ENCODE results near the gene ZNF282. TPM values are rescaled to one million over a fixed set of nuclear protein-coding genes. Genes with fewer than 3 reads are reported as not detected.

The ZNF282 gene
- total and polyA plus RNA-seq, 5 donors from 2014 or later: 0.83 to 18.6 (median 1.4) TPM

DNA sequence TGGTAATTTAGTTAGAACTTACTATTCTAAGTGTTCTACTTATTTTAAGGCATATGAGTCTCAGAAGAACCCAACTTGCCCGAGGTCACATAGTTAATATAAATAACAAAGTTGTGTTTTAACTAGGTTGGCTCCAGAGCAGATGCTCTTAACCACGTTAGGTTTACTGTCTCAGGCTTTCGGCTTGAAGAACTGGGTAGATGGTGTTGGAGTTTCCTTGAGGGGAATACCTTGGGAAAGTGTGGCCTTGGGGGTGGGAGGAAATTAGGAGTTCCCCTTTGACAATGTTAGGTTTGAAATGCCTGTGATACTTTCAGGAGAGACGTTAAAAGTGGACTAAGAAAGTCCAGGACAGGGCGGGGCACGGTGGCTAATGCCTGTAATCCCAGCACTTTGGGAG is 38.4 kb upstream of the ZNF282 start:
- Histone ChIP-seq H3K9me3 (ENCODE audit: control insufficient read depth in 2 of 2, low read length in 2 of 2) (no peaks in the 10 kb centered on the region), H3K27me3 (ENCODE audit: control insufficient read depth, insufficient read depth, low read length) (no peaks in the 10 kb centered on the region), H3K36me3 (ENCODE audit: control insufficient read depth, insufficient read depth, low read length) (peaks cover 39% of the 10 kb centered on the region), H3K4me1 (ENCODE audit: control insufficient read depth, insufficient read depth, low read length, poor library complexity, severe bottlenecking) (no peaks in the 10 kb centered on the region), H3K4me3 (ENCODE audit: low read depth, low read length) (no peak overlapping the region), H3K27ac (ENCODE audit: insufficient read depth, low read length, poor library complexity, severe bottlenecking) (no peak overlapping the region)
- no peak overlapping the region for H3K4me3 Mint-ChIP-seq
- no peaks in the 10 kb centered on the region for H3K27me3 Mint-ChIP-seq
- DNase-seq (no peak), ATAC-seq (ENCODE audit: low read depth in 2 of 2) (no peak)
- peaks cover 4 to 25% (median 15%) of the 10 kb centered on the region in 4 donors for H3K4me1 Mint-ChIP-seq
- H3K36me3 Mint-ChIP-seq: peaks cover 36% of the 10 kb centered on the region
- no peaks in the 10 kb centered on the region for H3K9me3 Mint-ChIP-seq
- H3K27ac Mint-ChIP-seq: peak overlapping the region in 2 of 3 donors; percentile 42 to 43

DNA sequence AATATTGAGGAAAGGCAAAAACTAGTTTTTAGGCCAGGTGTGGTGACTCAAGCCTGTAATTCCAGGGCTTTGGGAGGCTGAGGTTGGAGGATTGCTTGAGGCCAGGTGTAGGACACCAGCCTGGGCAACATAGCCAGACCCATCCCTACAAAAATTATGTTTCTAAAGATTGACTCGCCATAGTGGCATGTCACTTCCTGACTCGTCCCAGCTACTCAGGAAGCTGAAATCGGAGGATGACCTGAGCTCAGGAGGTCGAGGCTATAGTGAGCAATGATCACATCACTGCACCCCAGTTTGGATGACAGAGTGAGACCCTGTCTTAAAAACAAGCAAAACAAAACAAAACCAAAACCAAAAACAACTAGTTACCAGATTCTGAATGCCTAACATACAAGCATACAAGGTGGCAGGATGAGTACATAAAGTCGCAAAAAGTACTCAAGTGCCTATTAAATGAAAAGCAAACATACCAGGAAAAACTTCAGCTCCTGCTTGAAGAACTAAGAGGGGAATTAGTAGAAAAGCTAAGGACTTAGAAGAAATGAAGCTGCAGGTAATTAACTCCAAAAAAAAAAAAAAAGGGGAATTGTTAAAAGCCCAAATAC is 34.0 kb upstream of the ZNF282 start:
- Mint-ChIP-seq H3K9me3 (no peaks in the 10 kb centered on the region), H3K4me1 (peaks cover 0 to 11% (median 5%) of the 10 kb centered on the region in 4 donors), H3K27me3 (no peaks in the 10 kb centered on the region), H3K4me3 (no peak overlapping the region), H3K36me3 (peaks cover 29% of the 10 kb centered on the region), H3K27ac (peak overlapping the region in 2 of 3 donors; percentile 44 to 82)
- ATAC-seq (ENCODE audit: low read depth in 2 of 2) (no peak), DNase-seq (no peak)
- Histone ChIP-seq H3K36me3 (ENCODE audit: control insufficient read depth, insufficient read depth, low read length) (peaks cover 37% of the 10 kb centered on the region), H3K4me3 (ENCODE audit: low read depth, low read length) (no peak overlapping the region), H3K27me3 (ENCODE audit: control insufficient read depth, insufficient read depth, low read length) (no peaks in the 10 kb centered on the region), H3K4me1 (ENCODE audit: control insufficient read depth, insufficient read depth, low read length, poor library complexity, severe bottlenecking) (no peaks in the 10 kb centered on the region), H3K27ac (ENCODE audit: insufficient read depth, low read length, poor library complexity, severe bottlenecking) (no peak overlapping the region), H3K9me3 (ENCODE audit: control insufficient read depth in 2 of 2, low read length in 2 of 2) (no peaks in the 10 kb centered on the region)

DNA sequence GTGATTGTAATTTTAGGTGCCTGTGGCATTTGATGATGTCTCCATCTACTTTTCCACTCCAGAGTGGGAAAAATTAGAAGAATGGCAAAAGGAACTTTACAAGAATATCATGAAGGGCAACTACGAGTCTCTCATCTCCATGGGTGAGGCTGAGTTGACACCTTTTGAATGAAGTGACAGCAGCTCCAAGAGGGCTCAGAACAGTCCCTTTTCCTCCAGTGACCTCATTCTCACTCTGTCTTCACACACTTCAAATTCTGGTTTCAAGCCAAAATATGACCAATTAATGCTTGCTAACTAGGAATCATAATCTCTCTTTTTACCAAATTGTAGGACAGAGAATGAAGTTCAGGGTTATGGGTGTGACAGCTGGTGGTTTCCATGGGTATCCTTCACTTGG is 29.2 kb upstream of the ZNF282 start:
- DNase-seq (no peak), ATAC-seq (ENCODE audit: low read depth in 2 of 2) (no peak)
- Mint-ChIP-seq H3K4me3 (no peak overlapping the region), H3K27ac (peak overlapping the region in 2 of 3 donors; percentile 49 to 52), H3K27me3 (no peaks in the 10 kb centered on the region), H3K36me3 (peaks cover 30% of the 10 kb centered on the region), H3K9me3 (no peaks in the 10 kb centered on the region), H3K4me1 (peaks cover 0 to 2% (median 0%) of the 10 kb centered on the region in 4 donors)
- no peaks in the 10 kb centered on the region for H3K9me3 ChIP-seq (ENCODE audit: control insufficient read depth in 2 of 2, low read length in 2 of 2)
- no peak overlapping the region for H3K4me3 ChIP-seq (ENCODE audit: low read depth, low read length)
- peaks cover 50% of the 10 kb centered on the region for H3K36me3 ChIP-seq (ENCODE audit: control insufficient read depth, insufficient read depth, low read length)
- no peaks in the 10 kb centered on the region for H3K4me1 ChIP-seq (ENCODE audit: control insufficient read depth, insufficient read depth, low read length, poor library complexity, severe bottlenecking)
- H3K27ac ChIP-seq (ENCODE audit: insufficient read depth, low read length, poor library complexity, severe bottlenecking): no peak overlapping the region
- no peaks in the 10 kb centered on the region for H3K27me3 ChIP-seq (ENCODE audit: control insufficient read depth, insufficient read depth, low read length)

DNA sequence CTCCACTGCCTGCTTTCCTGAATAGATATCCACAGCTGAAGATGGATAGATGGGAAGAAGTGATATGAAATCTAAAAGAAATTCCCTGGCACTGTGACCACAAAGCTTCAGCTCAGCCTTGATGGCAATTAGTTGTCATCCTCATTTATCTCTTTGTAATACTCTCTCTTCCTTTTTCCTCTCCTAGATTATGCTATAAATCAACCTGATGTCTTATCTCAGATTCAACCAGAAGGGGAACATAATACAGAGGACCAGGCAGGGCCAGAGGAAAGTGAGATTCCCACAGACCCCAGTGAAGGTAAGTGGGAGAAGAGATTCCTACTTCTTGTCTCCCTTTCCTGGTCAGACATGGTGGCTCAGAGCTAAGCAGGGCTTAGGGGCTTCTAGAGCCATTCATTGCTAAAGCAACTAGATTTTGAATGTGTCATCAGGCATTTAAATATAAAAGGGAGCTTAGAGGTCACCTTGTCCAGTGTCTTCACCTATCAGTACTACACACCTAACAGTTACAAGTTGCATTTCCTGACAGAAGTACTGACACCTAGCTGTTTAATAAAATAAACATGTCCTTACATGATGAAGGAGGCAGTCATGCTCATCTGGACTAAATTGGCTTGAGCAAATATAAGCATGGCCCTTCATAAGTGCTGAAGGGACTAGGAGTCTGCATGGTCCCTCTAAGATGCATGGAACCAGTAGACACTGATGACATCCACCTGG is 28.6 kb upstream of the ZNF282 start:
- Mint-ChIP-seq H3K27ac (peak overlapping the region in 2 of 3 donors; percentile 49 to 52), H3K36me3 (peaks cover 27% of the 10 kb centered on the region), H3K4me3 (no peak overlapping the region), H3K4me1 (peaks cover 0 to 2% (median 0%) of the 10 kb centered on the region in 4 donors), H3K9me3 (no peaks in the 10 kb centered on the region), H3K27me3 (no peaks in the 10 kb centered on the region)
- Histone ChIP-seq H3K36me3 (ENCODE audit: control insufficient read depth, insufficient read depth, low read length) (peaks cover 46% of the 10 kb centered on the region), H3K27me3 (ENCODE audit: control insufficient read depth, insufficient read depth, low read length) (no peaks in the 10 kb centered on the region), H3K4me3 (ENCODE audit: low read depth, low read length) (no peak overlapping the region), H3K9me3 (ENCODE audit: control insufficient read depth in 2 of 2, low read length in 2 of 2) (no peaks in the 10 kb centered on the region), H3K27ac (ENCODE audit: insufficient read depth, low read length, poor library complexity, severe bottlenecking) (no peak overlapping the region), H3K4me1 (ENCODE audit: control insufficient read depth, insufficient read depth, low read length, poor library complexity, severe bottlenecking) (no peaks in the 10 kb centered on the region)
- ATAC-seq (ENCODE audit: low read depth in 2 of 2) (no peak), DNase-seq (no peak)

DNA sequence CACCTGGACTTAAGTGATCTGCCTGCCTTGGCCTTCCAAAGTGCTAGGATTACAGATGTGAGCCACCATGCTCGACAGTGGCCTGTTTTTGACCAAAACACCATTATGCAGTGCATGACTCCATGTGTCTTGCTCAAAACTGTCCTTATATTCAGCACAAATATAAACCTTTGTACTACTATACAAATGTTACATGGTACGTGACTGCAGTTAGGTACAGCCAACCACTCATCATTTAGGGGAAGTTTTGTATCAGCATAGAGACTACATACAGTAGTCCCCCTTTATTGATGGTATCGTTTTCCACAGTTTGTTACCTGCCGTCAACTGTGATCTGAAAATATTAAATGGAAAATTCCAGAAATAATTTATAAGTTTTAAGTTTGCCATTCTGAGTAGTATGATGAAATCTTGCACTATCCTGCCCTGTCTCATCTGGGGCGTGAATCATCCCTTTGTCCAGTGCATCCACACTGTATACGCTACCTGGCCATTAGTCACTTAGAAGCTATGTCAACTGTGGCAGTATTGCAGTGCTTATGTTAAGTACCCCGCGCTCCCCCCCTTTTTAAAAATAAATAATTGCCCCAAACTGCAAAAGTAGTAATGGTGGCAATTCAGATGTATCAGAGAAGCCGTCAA is 23.3 kb upstream of the ZNF282 start:
- peaks cover 20% of the 10 kb centered on the region for H3K36me3 Mint-ChIP-seq

DNA sequence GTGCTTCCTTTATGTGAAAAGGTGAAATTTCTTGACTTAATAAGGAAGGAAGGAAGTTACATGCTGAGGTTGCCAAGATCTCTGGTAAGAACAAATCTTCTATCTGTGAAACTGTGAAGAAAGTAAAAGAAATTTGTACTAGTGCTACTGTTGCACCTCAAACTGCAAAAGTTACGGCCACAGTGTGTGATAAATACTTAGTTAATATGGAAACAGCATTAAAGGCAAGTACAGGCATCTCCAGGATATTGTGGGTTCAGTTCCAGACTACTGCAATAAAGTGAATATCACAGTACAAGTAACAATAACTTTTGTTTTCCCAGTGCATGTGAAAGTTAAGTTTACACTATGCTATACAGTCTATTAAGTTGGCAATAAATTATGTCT is 22.8 kb upstream of the ZNF282 start:
- Histone ChIP-seq H3K36me3 (ENCODE audit: control insufficient read depth, insufficient read depth, low read length) (peaks cover 57% of the 10 kb centered on the region), H3K4me1 (ENCODE audit: control insufficient read depth, insufficient read depth, low read length, poor library complexity, severe bottlenecking) (no peaks in the 10 kb centered on the region), H3K9me3 (ENCODE audit: control insufficient read depth in 2 of 2, low read length in 2 of 2) (no peaks in the 10 kb centered on the region), H3K4me3 (ENCODE audit: low read depth, low read length) (no peak overlapping the region), H3K27me3 (ENCODE audit: control insufficient read depth, insufficient read depth, low read length) (no peaks in the 10 kb centered on the region), H3K27ac (ENCODE audit: insufficient read depth, low read length, poor library complexity, severe bottlenecking) (no peak overlapping the region)
- no peaks in the 10 kb centered on the region for H3K27me3 Mint-ChIP-seq
- DNase-seq: no peak
- H3K9me3 Mint-ChIP-seq: no peaks in the 10 kb centered on the region
- peaks cover 21% of the 10 kb centered on the region for H3K36me3 Mint-ChIP-seq
- H3K27ac Mint-ChIP-seq: no peak overlapping the region
- no peak overlapping the region for H3K4me3 Mint-ChIP-seq
- peaks cover 0 to 2% (median 0%) of the 10 kb centered on the region in 4 donors for H3K4me1 Mint-ChIP-seq
- no peak for ATAC-seq (ENCODE audit: low read depth in 2 of 2)

More for the DNA sequence above, 23.3 kb upstream of the ZNF282 start:
- H3K9me3 ChIP-seq (ENCODE audit: control insufficient read depth in 2 of 2, low read length in 2 of 2): no peaks in the 10 kb centered on the region
- Mint-ChIP-seq H3K4me1 (peaks cover 0 to 2% (median 0%) of the 10 kb centered on the region in 4 donors), H3K27me3 (no peaks in the 10 kb centered on the region), H3K9me3 (no peaks in the 10 kb centered on the region), H3K27ac (no peak overlapping the region), H3K4me3 (no peak overlapping the region)
- H3K27ac ChIP-seq (ENCODE audit: insufficient read depth, low read length, poor library complexity, severe bottlenecking): no peak overlapping the region
- no peak for DNase-seq
- H3K36me3 ChIP-seq (ENCODE audit: control insufficient read depth, insufficient read depth, low read length): peaks cover 57% of the 10 kb centered on the region
- ATAC-seq (ENCODE audit: low read depth in 2 of 2): no peak
- H3K4me1 ChIP-seq (ENCODE audit: control insufficient read depth, insufficient read depth, low read length, poor library complexity, severe bottlenecking): no peaks in the 10 kb centered on the region
- H3K27me3 ChIP-seq (ENCODE audit: control insufficient read depth, insufficient read depth, low read length): no peaks in the 10 kb centered on the region
- no peak overlapping the region for H3K4me3 ChIP-seq (ENCODE audit: low read depth, low read length)

DNA sequence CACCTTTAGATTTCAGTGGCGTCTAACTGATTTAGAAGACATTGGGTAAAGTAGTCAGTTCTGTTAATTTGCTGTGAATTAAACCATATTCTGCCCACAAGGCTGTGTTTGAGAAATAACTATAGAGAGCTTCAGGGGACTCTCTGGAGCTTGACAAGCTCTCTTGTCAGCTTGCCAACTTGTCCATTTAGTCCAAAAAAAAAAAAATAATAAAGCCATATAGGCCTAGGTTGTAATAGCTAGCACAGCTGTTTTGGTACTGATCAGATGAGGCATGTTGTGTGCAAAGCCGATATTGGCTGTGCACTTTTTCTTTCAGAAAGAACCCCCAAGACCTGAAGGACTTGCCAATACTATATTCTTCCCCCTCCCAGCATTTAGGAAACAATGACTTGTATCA is 20.2 kb upstream of the ZNF282 start:
- Histone ChIP-seq H3K36me3 (ENCODE audit: control insufficient read depth, insufficient read depth, low read length) (peaks cover 58% of the 10 kb centered on the region), H3K9me3 (ENCODE audit: control insufficient read depth in 2 of 2, low read length in 2 of 2) (no peaks in the 10 kb centered on the region), H3K27ac (ENCODE audit: insufficient read depth, low read length, poor library complexity, severe bottlenecking) (no peak overlapping the region), H3K4me3 (ENCODE audit: low read depth, low read length) (no peak overlapping the region), H3K4me1 (ENCODE audit: control insufficient read depth, insufficient read depth, low read length, poor library complexity, severe bottlenecking) (no peaks in the 10 kb centered on the region), H3K27me3 (ENCODE audit: control insufficient read depth, insufficient read depth, low read length) (no peaks in the 10 kb centered on the region)
- Mint-ChIP-seq H3K36me3 (peaks cover 33% of the 10 kb centered on the region), H3K9me3 (no peaks in the 10 kb centered on the region), H3K4me1 (peaks cover 0 to 2% (median 0%) of the 10 kb centered on the region in 4 donors), H3K27ac (peak overlapping the region in 1 of 3 donors; percentile 38), H3K4me3 (no peak overlapping the region), H3K27me3 (no peaks in the 10 kb centered on the region)
- DNase-seq (no peak), ATAC-seq (ENCODE audit: low read depth in 2 of 2) (no peak)
